ENCODE measurements around the gene RHOT2.

The RHOT2 gene

GRCh38 chr16:670485-671352, 2.8 kb downstream of the RHOT2 start:
- no peak for DNase-seq (ENCODE audit: low read depth)

- no peak for DNase-seq (ENCODE audit: low read depth)
Measured at GRCh38 chr16:671353-672131, 3.6 kb downstream of the RHOT2 start.

- DNase-seq (ENCODE audit: low read depth), result no peak
Measured at GRCh38 chr16:672371-672770, 4.4 kb downstream of the RHOT2 start.

- no peak for DNase-seq (ENCODE audit: low read depth)
Measured at GRCh38 chr16:672851-673250, 4.9 kb downstream of the RHOT2 start.

- DNase-seq (ENCODE audit: low read depth), result no peak
Measured at GRCh38 chr16:673399-673991, 5.6 kb downstream of the RHOT2 start.

- no peak for DNase-seq (ENCODE audit: low read depth)
Measured at GRCh38 chr16:674214-674881, 6.4 kb downstream of the RHOT2 start.

GRCh38 chr16:674968-675883, 7.3 kb downstream of the RHOT2 start, which contains the start of gene RHBDL1:
Gene RHBDL1 (plus strand): TSS chr16:675671. CDS start chr16:675791, 120 bp downstream.
- DNase-seq (ENCODE audit: low read depth), result no peak

GRCh38 chr16:675884-676564, 8.1 kb downstream of the RHOT2 start:
- DNase-seq (ENCODE audit: low read depth), result no peak

GRCh38 chr16:676565-676902, 8.6 kb downstream of the RHOT2 start:
- DNase-seq (ENCODE audit: low read depth), result no peak

GRCh38 chr16:676913-677312, 9.0 kb downstream of the RHOT2 start:
- no peak for DNase-seq (ENCODE audit: low read depth)

GRCh38 chr16:677316-678190, 9.6 kb downstream of the RHOT2 start:
- DNase-seq (ENCODE audit: low read depth), result no peak

- DNase-seq (ENCODE audit: low read depth), result no peak
Measured at GRCh38 chr16:678209-678857, 10.4 kb downstream of the RHOT2 start.

GRCh38 chr16:678858-679813, 11.2 kb downstream of the RHOT2 start:
- DNase-seq (ENCODE audit: low read depth), result no peak

GRCh38 chr16:679814-680624, 12.1 kb downstream of the RHOT2 start, which contains the start of gene STUB1:
Gene STUB1 (plus strand): TSS chr16:680410. CDS start chr16:680526, 116 bp downstream.
- DNase-seq (ENCODE audit: low read depth), result no peak

GRCh38 chr16:680625-680945, 12.7 kb downstream of the RHOT2 start:
- DNase-seq (ENCODE audit: low read depth), result no peak

- DNase-seq (ENCODE audit: low read depth), result no peak
Measured at GRCh38 chr16:680967-681745, 13.2 kb downstream of the RHOT2 start.

All from GM04503 (cell line).